Bronchial epithelial cell (primary cell): Measurements from ENCODE around the gene TPST1. TPM values are rescaled to one million over a fixed set of nuclear protein-coding genes. Genes with fewer than 3 reads are reported as not detected.

Experiments used
- DNase-seq: peaks from one replicate; pipeline ENCODE4 v3.0.0-alpha.2; 2010; ENCODE audit warnings: low read depth
- FAIRE-seq: peaks from 2 replicates; lab custom pipeline; 2011; peaks lifted over from hg19 to GRCh38; lab: Jason Lieb, UNC
- H3K27me3 ChIP-seq: 2 replicates; pipeline ENCODE4 v1.5.1; 2011; ENCODE audit warnings: low read length; ENCODE audit not compliant: control insufficient read depth, insufficient read depth
- H3K36me3 ChIP-seq: 2 replicates; pipeline ENCODE4 v1.5.1; 2011; ENCODE audit warnings: low read length; ENCODE audit not compliant: control insufficient read depth, insufficient read depth
- H3K4me3 ChIP-seq: 2 replicates; pipeline ENCODE4 v1.5.1; 2011; ENCODE audit warnings: mild to moderate bottlenecking, low read depth, low read length, control low read depth
- CTCF ChIP-seq: IDR thresholded peaks from 2 replicates; pipeline ENCODE4 v1.5.1; 2011; ENCODE audit warnings: mild to moderate bottlenecking, moderate library complexity, low read length, control low read depth, inconsistent platforms; ENCODE audit not compliant: insufficient read depth, severe bottlenecking
- total RNA-seq: library from RNA; depleted of rRNA; stranded (reverse); fragments of >200 nt; gene quantifications from 2 replicates; pipeline ENCODE4 v1.2.1, GENCODE V29; 2014

The TPST1 gene
- total RNA-seq, 1 donor from 2014 or later = 24.7 TPM

GRCh38 chr7:66176914-66177313 is 28.2 kb upstream of the TPST1 start:
- H3K4me3 ChIP-seq = no peak overlapping the region
- DNase-seq (no peak), FAIRE-seq (no peak)
- H3K36me3 ChIP-seq = no peaks in the 10 kb centered on the region
- H3K27me3 ChIP-seq = no peaks in the 10 kb centered on the region
- TF ChIP-seq CTCF = no peak

DNA sequence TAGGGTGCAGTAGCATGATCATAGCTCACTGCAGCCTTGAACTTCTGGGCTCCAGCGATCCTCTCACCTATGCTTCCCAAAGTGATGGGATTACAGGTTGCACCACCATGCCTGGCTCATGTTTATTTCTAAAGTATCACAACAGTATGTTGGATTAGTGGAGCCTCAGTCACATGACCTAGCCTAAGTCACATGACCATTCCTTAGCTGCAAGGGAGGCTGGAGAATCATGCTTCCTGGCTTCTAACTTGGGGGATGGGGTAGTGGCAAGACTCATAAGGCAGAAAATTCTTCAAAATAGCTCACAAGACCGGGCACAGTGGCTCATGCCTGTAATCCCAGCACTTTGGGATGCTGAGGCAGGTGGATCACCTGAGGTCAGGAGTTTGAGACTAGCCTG is 26.9 kb upstream of the TPST1 start:
- no peaks in the 10 kb centered on the region for H3K27me3 ChIP-seq
- no peak overlapping the region for H3K4me3 ChIP-seq
- FAIRE-seq (no peak), DNase-seq (no peak)
- H3K36me3 ChIP-seq = no peaks in the 10 kb centered on the region
- no peak for TF ChIP-seq CTCF

- no peaks in the 10 kb centered on the region for H3K36me3 ChIP-seq
- DNase-seq (no peak), FAIRE-seq (no peak)
- H3K27me3 ChIP-seq = no peaks in the 10 kb centered on the region
- no peak for TF ChIP-seq CTCF
- H3K4me3 ChIP-seq = no peak overlapping the region
Measured at GRCh38 chr7:66181329-66181728, 23.8 kb upstream of the TPST1 start.

- H3K27me3 ChIP-seq = no peaks in the 10 kb centered on the region
- no peak overlapping the region for H3K4me3 ChIP-seq
- FAIRE-seq (no peak), DNase-seq (no peak)
- TF ChIP-seq CTCF = no peak
- H3K36me3 ChIP-seq = no peaks in the 10 kb centered on the region
Measured at GRCh38 chr7:66181845-66182244, 23.3 kb upstream of the TPST1 start.

GRCh38 chr7:66182920-66183319 is 22.2 kb upstream of the TPST1 start:
- no peak for FAIRE-seq
- no peak overlapping the region for H3K4me3 ChIP-seq
- no peaks in the 10 kb centered on the region for H3K27me3 ChIP-seq
- H3K36me3 ChIP-seq = no peaks in the 10 kb centered on the region
- TF ChIP-seq CTCF = no peak
- DNase-seq = no peak

GRCh38 chr7:66183700-66184099 is 21.4 kb upstream of the TPST1 start:
- TF ChIP-seq CTCF = no peak
- Histone ChIP-seq H3K27me3 (no peaks in the 10 kb centered on the region), H3K4me3 (no peak overlapping the region), H3K36me3 (no peaks in the 10 kb centered on the region)
- FAIRE-seq (no peak), DNase-seq (peak; percentile 88)
